HG02588 (cell line): Measurements from ENCODE around the gene OR2A14.
"Not testable (repeated sequence)": the region's sequence is repeated elsewhere in the genome, so short reads cannot be mapped to it uniquely, and the experiment has no call there.

Experiments used
- ATAC-seq: cut with Tn5 transposase; IDR thresholded peaks from one replicate; pipeline ENCODE4 v1.9.1; 2021; ENCODE audit warnings: mild to moderate bottlenecking, moderate library complexity; ENCODE audit not compliant: unreplicated experiment

The OR2A14 gene

GRCh38 chr7:144122876-144123275 is at the start of gene OR2A14:
TSS of gene OR2A14 (plus strand) at chr7:144123176. CDS start at chr7:144129113, 5,937 bp downstream.
- no peak for ATAC-seq

- ATAC-seq: no peak
Observed at GRCh38 chr7:144074374-144074773, 48.6 kb upstream of the OR2A14 start.

GRCh38 chr7:144085978-144086377 is 37.0 kb upstream of the OR2A14 start, which contains the start of gene OR2A12:
TSS of gene OR2A12 (plus strand) at chr7:144086278. CDS start at chr7:144095108, 8,830 bp downstream.
- ATAC-seq: no peak

GRCh38 chr7:144086730-144087129 is 36.2 kb upstream of the OR2A14 start:
- ATAC-seq: no peak

GRCh38 chr7:144087230-144087629 is 35.7 kb upstream of the OR2A14 start:
- no peak for ATAC-seq

- ATAC-seq: no peak
Observed at GRCh38 chr7:144090667-144091066, 32.3 kb upstream of the OR2A14 start.

- no peak for ATAC-seq
Observed at GRCh38 chr7:144098776-144099175, 24.2 kb upstream of the OR2A14 start.

- no peak for ATAC-seq
Observed at GRCh38 chr7:144100607-144101006, 22.4 kb upstream of the OR2A14 start.

- no peak for ATAC-seq
Observed at GRCh38 chr7:144102041-144102440, 20.9 kb upstream of the OR2A14 start.

GRCh38 chr7:144105211-144105610 is 17.8 kb upstream of the OR2A14 start:
- ATAC-seq: no peak

- ATAC-seq: no peak
Observed at GRCh38 chr7:144109283-144109682, 13.7 kb upstream of the OR2A14 start, which contains the start of gene OR2A2. TSS of gene OR2A2 (plus strand) at chr7:144109583. CDS start at chr7:144109583, 0 bp downstream.

GRCh38 chr7:144110272-144110671 is 12.7 kb upstream of the OR2A14 start:
- ATAC-seq: no peak

GRCh38 chr7:144113651-144114050 is 9.3 kb upstream of the OR2A14 start:
- no peak for ATAC-seq

GRCh38 chr7:144118341-144118740 is 4.6 kb upstream of the OR2A14 start:
- ATAC-seq: no peak

- ATAC-seq: peak; percentile 100
Observed at GRCh38 chr7:144127714-144128334, 4.8 kb downstream of the OR2A14 start.

GRCh38 chr7:144129601-144130000 is 6.6 kb downstream of the OR2A14 start:
- not testable (repeated sequence) for ATAC-seq

- ATAC-seq: no peak
Observed at GRCh38 chr7:144130730-144131129, 7.8 kb downstream of the OR2A14 start.

GRCh38 chr7:144132262-144132661 is 9.3 kb downstream of the OR2A14 start:
- no peak for ATAC-seq

GRCh38 chr7:144133307-144133706 is 10.3 kb downstream of the OR2A14 start:
- ATAC-seq: no peak

- no peak for ATAC-seq
Observed at GRCh38 chr7:144134116-144134515, 11.1 kb downstream of the OR2A14 start.

- no peak for ATAC-seq
Observed at GRCh38 chr7:144137501-144137900, 14.5 kb downstream of the OR2A14 start.

- ATAC-seq: no peak
Observed at GRCh38 chr7:144142187-144142586, 19.2 kb downstream of the OR2A14 start.

- no peak for ATAC-seq
Observed at GRCh38 chr7:144144426-144144825, 21.4 kb downstream of the OR2A14 start.
